Upper lobe of left lung (tissue), 4 donors: ENCODE results near the gene ZDHHC9.

ENCODE experiments used
- CTCF ChIP-seq, 6 experiments: fragments of 450-650 bp in 4 of 6; fragments of 200-600 bp in 2 of 6; sonication (generic) in 2 of 6; IDR thresholded peaks; one replicate each; pipeline ENCODE4 v1.5.1; 2016 to 2019; ENCODE audit warnings: antibody characterized with exemption in 6 of 6
- EP300 ChIP-seq, 4 donors: sonication (generic); formaldehyde crosslinking; IDR thresholded peaks; one replicate each; pipeline ENCODE4 v1.5.1; 2017; ENCODE audit warnings: antibody characterized with exemption in 4 of 4, control low read depth in 2 of 4
- POLR2A ChIP-seq, 4 donors: fragments of 450-650 bp; IDR thresholded peaks; one replicate each; pipeline ENCODE4 v1.5.1; 2016 to 2017; ENCODE audit warnings: antibody characterized with exemption in 4 of 4, mild to moderate bottlenecking in 2 of 4
- POLR2AphosphoS5 ChIP-seq, 2 donors: sonication (generic); formaldehyde crosslinking; IDR thresholded peaks; one replicate each; pipeline ENCODE4 v1.5.1; 2017; ENCODE audit warnings: antibody characterized with exemption in 2 of 2

DNA sequence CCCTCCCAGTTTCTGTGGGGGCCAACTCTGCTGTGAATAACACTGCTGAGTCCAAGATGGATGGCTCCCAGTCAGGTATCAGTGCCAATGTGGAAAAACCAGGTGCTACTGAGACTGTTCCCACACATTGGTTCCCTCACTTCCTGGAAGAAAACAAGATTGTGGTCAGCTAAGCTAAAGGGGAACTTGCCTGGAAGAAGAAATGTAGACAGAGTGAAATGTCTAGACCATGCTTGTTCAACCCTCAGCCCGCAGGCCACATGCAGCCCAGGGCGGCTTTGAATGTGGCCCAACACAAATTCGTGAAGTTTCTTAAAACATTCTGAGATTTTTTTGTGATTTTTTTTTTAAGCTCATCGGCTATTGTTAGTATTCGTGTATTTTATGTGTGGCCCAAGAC lies 33.7 kb upstream of the ZDHHC9 start:
- TF ChIP-seq CTCF (IDR thresholded peaks at IDR 0.05) = no peak
- TF ChIP-seq EP300 (IDR thresholded peaks at IDR 0.05) = no peak
- TF ChIP-seq POLR2A (IDR thresholded peaks at IDR 0.05) = no peak
- no peak for TF ChIP-seq POLR2AphosphoS5 (IDR thresholded peaks at IDR 0.05)
